GM21528 (cell line): ENCODE measurements around the gene EFCAB3.
"Not testable (repeated sequence)": the region's sequence is repeated elsewhere in the genome, so short reads cannot be mapped to it uniquely, and the experiment has no call there.

Experiments
- ATAC-seq: cut with Tn5 transposase; IDR thresholded peaks from one replicate; pipeline ENCODE4 v1.9.1; 2021; ENCODE audit warnings: mild to moderate bottlenecking, moderate library complexity; ENCODE audit not compliant: unreplicated experiment, low FRiP score

Gene EFCAB3

DNA sequence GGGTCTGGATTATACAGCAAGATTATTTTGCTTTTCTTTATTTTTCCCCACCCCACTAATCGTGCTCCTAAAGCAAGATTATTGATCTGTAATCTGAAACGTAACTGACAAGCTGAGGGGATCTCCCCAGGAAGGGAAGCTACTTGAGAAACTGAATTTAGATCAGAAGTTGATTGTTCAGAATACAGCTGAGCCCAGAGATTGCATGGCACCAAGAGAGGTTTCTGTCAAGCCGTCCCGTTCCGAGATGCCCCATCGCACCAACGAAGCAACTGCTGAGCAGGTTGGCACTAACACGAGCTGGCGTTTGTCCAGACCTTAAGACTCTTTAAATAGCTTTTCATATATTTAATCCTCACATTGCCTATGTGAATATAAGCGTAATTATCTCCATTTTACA, 78.1 kb downstream of the EFCAB3 start:
- not testable (repeated sequence) for ATAC-seq

DNA sequence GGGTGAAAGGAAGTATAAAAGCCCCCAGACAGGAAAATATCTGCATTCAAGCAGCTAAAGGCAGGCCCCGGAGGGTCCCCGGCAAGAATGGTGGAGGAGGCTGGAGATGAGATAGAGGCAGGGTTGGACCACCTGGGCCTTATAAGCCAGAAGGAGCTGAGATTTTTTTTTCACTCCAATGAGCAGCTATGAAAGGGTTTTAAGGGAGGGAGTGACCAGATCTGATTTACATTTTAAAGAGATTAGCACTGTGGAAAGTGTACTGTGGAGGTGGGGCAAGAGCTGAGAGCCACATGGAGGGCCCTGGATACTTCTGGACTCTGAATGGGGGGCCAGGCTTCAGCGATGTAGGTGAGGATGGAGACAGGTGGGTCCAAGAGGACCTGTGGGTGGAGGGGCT, 84.1 kb downstream of the EFCAB3 start:
- not testable (repeated sequence) for ATAC-seq

DNA sequence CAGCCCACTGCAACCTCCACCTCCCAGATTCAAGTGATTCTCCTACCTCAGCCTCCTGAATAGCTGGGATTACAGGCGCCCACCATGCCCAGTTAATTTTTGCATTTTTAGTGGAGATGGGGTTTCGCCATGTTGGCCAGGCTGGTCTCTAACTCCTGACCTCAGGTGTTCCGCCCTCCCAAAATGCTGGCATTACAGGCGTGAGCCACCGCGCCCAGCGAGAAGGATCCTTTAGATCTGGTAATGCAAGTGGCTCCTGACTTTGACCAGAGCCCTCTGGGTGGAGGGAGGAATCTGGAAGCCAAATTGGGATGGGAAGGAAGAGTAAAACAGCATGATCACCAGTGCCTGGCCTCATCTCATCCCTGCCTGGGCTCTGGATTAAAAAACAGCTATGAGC, 84.9 kb downstream of the EFCAB3 start:
- not testable (repeated sequence) for ATAC-seq
